CD4-positive, alpha-beta T cell treated with Interferon gamma for 1 hour (primary cell): ENCODE results near the gene RNF7.
"Not testable (repeated sequence)": the region's sequence is repeated elsewhere in the genome, so short reads cannot be mapped to it uniquely, and the experiment has no call there.

Experiments
- DNase-seq: peaks from one replicate; pipeline ENCODE4 v3.0.0-alpha.2; 2020

RNF7 gene

GRCh38 chr3:141783632-141784031 is 45.5 kb downstream of the RNF7 start:
- no peak for DNase-seq

GRCh38 chr3:141784096-141784495 is 46.0 kb downstream of the RNF7 start:
- no peak for DNase-seq

- DNase-seq, result no peak
Measured at GRCh38 chr3:141784531-141784930, 46.4 kb downstream of the RNF7 start.

- DNase-seq, result no peak
Measured at GRCh38 chr3:141788149-141788548, 50.1 kb downstream of the RNF7 start.

GRCh38 chr3:141788750-141789149 is 50.7 kb downstream of the RNF7 start:
- not testable (repeated sequence) for DNase-seq

- DNase-seq, result no peak
Measured at GRCh38 chr3:141789281-141789680, 51.2 kb downstream of the RNF7 start.

GRCh38 chr3:141790171-141790570 is 52.1 kb downstream of the RNF7 start:
- DNase-seq, result no peak

- no peak for DNase-seq
Measured at GRCh38 chr3:141792495-141792894, 54.4 kb downstream of the RNF7 start.

GRCh38 chr3:141793476-141794260 is 55.6 kb downstream of the RNF7 start:
- no peak for DNase-seq

- DNase-seq, result no peak
Measured at GRCh38 chr3:141795276-141795675, 57.2 kb downstream of the RNF7 start.

GRCh38 chr3:141795741-141796080 is 57.6 kb downstream of the RNF7 start:
- no peak for DNase-seq

- DNase-seq, result peak; percentile 53
Measured at GRCh38 chr3:141796081-141796888, 58.2 kb downstream of the RNF7 start.
